DOHH2 (cell line): ENCODE results near the gene EBPL.

ENCODE experiments used
- CTCF ChIP-seq: fragments of 200-600 bp; sonication (generic); IDR thresholded peaks from one replicate; pipeline ENCODE4 v1.5.1; 2014; ENCODE audit warnings: antibody characterized with exemption, mild to moderate bottlenecking, low read depth, low read length; ENCODE audit not compliant: poor library complexity, severe bottlenecking
- EZH2phosphoT487 ChIP-seq: fragments of 200-600 bp; sonication (generic); IDR thresholded peaks from 2 replicates; pipeline ENCODE4 v1.6.1; 2017; ENCODE audit warnings: borderline replicate concordance, mild to moderate bottlenecking, antibody characterized with exemption, low read length, moderate library complexity, mixed read lengths

GRCh38 chr13:49651570-49652354 lies 39.5 kb downstream of the EBPL start:
- TF ChIP-seq CTCF (no peak), EZH2phosphoT487 (no peak)
